Measurements from ENCODE around the gene TMTC2.

TMTC2 gene

GRCh38 chr12:83036847-83037246 lies 350.1 kb downstream of the TMTC2 start:
- DNase-seq = no peak

- no peak for DNase-seq
These were observed 352.7 kb downstream of the TMTC2 start for GRCh38 chr12:83039413-83039812.

DNA sequence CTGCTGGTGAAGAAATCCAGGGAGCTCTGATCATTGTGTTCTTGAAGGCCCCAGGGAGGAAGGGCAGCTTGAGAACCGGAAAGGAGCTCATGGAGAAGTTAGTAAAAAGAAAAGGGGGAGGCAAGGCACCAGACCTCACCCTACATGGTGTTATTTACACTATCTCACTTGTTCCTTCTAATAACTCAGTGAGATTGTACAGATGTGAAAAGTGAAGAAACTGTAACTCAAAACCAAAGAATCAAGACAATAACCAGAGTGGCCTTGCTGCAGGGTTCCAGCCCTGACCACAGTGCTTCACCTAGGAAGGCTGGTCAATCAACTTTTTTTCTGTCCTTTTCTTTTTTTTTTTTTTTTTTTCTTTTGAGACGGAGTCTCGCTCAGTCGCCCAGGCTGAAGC lies 353.6 kb downstream of the TMTC2 start:
- DNase-seq = no peak

DNA sequence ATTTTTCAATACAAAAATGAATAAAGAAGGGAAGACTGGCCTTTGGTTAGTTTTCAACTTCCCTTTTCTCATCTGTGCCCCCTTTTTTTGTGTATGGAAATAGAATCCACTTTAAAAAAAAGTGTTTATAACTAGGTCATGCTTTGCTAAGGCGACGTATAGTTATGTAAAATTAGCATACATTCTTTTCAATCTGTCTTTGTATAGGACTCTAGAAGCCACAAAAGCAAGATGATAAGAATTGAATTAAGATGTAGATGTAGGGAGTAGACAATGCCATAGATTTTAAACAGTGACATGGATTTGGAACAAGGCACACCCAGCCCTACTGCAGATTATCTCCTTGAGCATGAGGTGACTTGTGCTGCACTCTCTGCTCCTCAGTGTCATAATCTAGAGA lies 354.3 kb downstream of the TMTC2 start:
- DNase-seq = no peak

- DNase-seq = no peak
These were observed 355.9 kb downstream of the TMTC2 start for GRCh38 chr12:83042441-83043200.

DNA sequence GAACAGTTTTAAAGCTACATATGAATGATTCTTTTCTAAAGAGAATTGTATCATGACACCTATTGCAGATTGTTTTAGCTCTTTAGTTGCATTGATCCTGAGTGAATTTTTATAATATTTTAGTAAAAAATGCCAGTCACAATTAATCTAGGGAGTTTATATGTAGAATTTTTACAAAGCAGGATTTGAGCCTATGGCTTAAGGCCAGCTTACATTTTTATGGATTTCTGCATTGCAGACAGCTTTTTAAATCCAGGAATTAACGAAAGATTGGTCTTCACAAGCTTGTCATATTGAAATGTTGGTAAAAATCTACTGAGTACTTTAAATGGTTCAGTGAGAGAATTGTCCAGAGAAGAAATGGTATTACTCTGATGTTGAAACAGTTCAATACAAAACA lies 358.0 kb downstream of the TMTC2 start:
- DNase-seq = no peak

GRCh38 chr12:83046019-83046418 lies 359.3 kb downstream of the TMTC2 start:
- no peak for DNase-seq

DNA sequence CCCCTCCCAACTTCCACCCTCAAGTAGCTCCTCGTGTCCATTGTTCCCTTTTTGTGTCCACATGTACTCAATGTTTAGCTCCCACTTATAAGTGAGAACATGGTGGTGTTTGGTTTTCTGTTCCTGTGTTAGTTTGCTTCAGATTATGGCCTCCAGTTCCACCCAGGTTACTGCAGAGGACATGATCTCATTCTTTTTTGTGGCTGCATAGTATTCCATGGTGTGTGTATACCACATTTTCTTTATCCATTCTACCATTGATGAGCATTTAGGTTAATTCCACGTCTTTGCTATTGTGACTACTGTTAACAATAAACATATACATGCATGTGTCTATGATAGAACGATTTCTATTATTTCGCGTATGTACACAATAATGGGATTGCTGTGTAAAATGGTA lies 362.6 kb downstream of the TMTC2 start:
- no peak for DNase-seq

DNA sequence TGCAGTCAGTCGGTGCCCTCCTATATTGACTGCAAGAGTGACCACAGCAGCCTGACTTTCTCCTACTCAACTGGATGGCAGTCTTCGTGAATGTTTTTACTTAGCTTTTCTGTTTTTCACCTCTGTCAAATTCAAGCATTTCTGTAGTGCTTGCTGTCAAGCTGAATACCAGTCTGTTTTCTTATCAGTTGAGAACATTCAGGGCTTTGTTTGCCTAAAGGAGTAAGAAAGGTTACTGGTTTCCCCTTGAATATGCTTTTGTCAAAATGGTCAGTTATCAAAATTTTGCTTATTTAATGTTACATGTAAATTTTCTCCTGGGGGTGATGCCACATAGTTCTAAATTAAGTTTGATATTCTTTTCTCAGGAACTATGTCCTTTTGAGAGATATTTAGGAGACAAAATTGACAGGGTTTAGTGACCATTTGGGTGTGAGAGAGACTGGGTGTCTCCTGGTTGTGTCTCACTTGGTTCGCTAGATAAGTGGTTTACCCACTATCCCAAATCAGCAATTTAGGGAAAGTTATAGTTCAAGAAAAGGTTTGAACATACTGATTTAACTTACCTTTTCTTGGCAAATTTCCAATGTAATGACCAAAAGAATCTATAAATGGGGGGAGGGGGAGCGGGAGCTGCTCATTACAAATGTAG lies 366.3 kb downstream of the TMTC2 start:
- no peak for DNase-seq

- no peak for DNase-seq
These were observed 370.7 kb downstream of the TMTC2 start for GRCh38 chr12:83057436-83057835.

- no peak for DNase-seq
These were observed 372.4 kb downstream of the TMTC2 start for GRCh38 chr12:83059107-83059506.

DNA sequence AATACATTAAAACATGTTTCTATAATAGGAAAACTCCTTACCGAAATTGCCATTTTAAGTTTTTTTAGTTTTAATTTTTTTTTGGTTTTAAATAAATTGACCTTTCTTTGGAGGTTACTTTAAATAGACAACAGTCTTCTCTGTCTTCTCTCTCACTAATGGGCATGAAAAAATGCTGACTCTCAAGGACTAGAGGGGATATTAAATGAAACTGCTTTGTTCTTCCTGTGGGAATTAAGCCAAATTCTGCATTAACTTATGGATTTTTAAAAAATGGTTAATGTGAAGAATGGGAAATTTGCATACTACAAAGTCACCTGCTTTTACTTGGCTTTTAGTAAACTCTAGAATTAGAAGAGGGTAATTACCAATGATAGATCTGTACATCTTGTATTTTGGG lies 378.9 kb downstream of the TMTC2 start:
- no peak for DNase-seq

DNA sequence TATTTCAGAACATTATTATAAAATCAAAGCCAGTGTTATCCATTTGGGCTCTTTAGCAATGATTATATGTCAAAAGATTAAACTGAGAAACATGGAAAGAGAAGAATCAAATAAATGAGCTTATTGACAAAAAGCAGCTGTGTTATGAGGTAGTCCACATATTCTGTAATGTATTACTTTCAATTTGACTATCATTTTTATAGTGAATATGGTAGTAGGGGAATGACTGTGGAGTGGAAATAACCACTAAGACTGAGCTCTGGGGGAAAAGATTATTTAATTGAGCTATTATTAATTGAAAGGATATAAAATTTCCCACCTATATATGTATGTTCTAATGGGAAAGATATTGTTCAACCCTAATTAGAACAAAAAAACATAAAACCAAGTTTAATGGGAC lies 381.3 kb downstream of the TMTC2 start:
- DNase-seq = no peak

GRCh38 chr12:83074358-83074894 lies 387.7 kb downstream of the TMTC2 start:
- no peak for DNase-seq

DNA sequence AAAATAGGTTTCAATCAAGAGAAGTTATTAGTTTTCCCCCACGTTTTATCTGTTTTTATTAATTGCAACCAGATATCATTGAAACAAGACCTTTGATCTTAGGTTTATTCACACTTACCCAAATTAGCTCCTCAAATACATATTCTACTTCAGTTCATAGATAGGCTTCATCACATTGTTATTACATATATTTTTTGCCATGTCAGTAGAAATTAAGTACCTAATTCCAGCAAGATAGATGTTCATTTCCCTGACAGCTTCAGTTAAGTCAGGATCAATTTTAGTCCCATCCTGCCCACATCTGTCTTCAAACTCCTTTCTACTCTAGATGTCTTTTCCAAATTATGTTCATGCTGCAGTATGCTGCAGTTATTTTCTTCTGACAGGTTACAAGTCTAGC lies 388.8 kb downstream of the TMTC2 start:
- DNase-seq = no peak

DNA sequence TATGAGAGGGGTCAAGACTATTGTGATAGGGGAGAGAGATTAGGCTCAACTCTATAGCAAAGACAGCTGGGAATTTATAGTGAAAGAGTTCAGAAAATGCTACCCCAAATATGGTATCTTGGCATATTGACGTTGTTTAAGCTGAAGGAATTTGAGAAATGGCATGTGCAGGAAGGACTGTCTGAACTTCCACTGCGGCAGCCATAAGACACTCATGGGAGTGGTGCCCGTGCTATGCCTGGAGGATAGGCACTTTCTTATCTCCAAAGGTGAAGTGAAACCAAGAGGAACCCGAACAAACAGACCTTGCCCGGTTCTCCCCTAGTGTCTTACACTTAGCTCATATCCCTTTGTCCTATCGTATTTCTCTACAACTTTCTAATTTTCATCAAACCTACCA lies 390.3 kb downstream of the TMTC2 start:
- DNase-seq = no peak

DNA sequence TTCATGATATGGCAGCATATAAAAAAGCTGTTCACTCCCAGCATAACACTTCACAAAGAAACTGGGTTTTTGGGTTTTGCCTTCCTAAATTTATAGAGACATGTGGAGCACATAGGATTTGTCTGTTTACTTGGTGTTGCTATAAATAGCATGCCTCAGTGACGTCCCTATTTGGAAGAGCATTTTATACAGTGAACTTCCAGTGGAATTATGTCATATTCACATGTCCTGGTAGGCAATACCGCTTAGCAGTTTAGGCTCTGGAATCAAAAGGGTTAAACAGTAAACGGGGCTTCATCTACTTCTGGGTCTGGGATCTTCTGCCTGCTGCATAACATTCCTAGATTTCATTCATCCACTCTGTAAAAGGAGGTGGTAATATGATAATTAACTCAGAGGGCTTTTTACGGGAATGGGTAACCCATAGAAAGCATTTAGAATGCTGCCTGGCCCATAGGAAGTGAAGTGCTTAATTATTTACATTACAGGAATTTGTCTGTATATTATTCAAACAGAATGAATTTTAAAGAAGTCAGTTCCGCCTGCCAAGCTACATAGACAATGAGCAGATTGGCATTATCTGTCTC lies 396.1 kb downstream of the TMTC2 start:
- no peak for DNase-seq

DNA sequence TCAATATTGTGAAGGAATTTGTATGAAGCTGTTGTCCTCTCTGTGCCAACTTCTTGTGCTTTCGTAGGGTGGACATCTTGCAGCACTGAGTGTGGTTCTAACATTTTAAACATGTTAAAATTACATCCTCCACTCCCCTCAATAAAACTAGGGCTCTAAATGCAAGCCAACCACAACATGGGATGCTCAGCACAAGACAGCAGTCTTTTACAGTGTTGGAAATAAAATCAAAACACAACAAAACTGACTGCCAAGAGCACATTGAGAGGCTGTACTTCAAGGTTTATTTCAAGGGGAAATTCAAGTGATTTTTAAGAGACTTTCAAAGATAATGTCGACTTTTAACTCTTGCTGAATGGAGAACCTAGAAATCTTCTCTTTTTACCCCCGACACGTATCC lies 396.9 kb downstream of the TMTC2 start:
- no peak for DNase-seq

GRCh38 chr12:83084516-83085234 lies 398.0 kb downstream of the TMTC2 start:
- DNase-seq = no peak

- no peak for DNase-seq
These were observed 399.3 kb downstream of the TMTC2 start for GRCh38 chr12:83086023-83086422.

- no peak for DNase-seq
These were observed 402.9 kb downstream of the TMTC2 start for GRCh38 chr12:83089575-83089974.

GRCh38 chr12:83092129-83092528 lies 405.4 kb downstream of the TMTC2 start:
- DNase-seq = no peak

- DNase-seq = peak; percentile 69 to 75
These were observed 405.9 kb downstream of the TMTC2 start for GRCh38 chr12:83092606-83093005.

All from NCI-H526 (cell line).